ENCODE results near the gene PITPNM1. TPM values are rescaled to one million over a fixed set of nuclear protein-coding genes. Genes with fewer than 3 reads are reported as not detected.

PITPNM1 gene
- polyA plus RNA-seq, 1 donor: 28.6 TPM

- DNase-seq: no peak
These were observed 1.8 kb downstream of the PITPNM1 start for GRCh38 chr11:67503119-67504004.

DNA sequence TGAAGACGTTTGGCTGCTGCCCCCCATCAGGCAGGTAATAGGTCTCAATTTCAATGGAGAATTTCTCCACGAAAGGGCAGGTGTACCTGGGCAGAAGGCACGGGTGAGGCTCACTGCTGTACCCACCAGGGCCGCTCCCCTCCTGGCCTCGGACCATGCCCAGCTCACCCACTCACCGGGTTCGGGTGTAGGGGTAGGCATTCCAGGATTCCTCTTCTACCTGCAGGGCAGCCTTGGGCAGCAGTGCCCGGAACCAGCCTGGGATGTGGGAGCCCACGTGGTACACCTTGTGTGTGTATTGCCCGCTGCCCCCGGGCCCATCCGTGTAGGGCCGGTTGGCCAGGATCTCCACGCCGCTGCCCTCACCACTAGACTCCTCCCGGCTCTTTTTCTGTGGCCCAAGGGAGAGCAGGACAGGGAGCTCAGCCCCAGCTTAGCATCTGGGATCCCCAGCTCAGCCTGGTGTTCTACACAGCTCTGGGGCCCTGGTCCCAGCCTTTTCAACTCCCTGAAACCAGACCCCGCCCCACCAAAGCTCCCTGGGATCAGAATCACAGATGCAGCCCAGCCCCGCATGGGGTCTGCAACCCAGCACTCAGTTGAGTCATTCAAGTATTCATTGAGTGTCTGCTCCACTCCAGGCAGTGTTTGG lies 2.7 kb downstream of the PITPNM1 start:
- DNase-seq: no peak

- no peak for DNase-seq
These were observed 3.3 kb downstream of the PITPNM1 start for GRCh38 chr11:67501854-67502253.

GRCh38 chr11:67500831-67501715 lies 4.1 kb downstream of the PITPNM1 start:
- no peak for DNase-seq

DNA sequence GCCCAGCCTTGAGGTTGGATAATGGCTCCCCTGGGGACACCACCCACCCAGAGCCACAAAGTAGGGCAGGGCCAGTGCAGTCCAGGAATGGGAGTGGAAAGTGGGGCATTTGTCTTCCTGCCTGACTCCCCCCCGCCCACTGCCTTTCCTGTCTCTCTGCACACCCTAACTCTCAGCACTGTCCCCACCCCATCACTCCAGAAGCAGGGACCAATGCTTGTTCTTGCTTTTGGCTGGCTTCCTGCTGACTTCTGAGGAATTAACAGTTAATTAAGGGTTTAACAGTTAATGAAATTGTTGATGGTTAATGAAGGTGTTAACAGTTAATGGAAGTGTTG lies 4.7 kb downstream of the PITPNM1 start:
- no peak for DNase-seq

DNA sequence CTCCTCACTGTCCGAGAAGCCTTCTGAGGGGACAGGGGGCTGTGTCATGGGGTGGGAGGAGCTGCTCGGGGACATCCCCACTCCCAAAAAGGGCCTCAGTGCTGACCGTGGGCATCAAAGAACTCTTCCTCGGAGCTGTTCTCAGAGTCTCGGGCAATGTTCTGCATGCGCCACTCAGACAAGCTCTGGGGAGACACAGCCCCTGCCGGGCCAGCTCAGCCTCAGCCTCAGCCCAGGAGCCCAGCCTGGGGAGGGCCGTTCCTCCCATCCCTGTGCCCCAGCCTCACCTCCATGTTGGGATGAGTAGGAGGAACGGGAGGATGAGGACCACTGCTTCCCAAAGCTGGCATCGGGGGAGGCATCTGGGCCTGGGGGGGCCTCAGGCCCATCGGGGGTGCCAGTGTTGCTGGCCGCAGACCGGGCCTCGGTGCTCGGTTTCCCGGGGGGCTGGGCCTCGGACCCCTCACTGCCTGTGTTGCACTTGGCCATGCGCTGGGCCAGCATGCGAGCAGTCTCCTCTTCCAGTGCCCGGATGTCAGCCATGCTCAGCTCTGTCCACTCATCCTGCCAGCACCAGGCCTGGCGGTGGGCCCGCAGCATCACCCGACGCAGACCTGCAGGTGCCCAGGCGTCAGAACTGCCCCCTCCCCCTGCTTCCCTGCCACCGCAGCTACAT lies 5.2 kb downstream of the PITPNM1 start:
- no peak for DNase-seq

DNA sequence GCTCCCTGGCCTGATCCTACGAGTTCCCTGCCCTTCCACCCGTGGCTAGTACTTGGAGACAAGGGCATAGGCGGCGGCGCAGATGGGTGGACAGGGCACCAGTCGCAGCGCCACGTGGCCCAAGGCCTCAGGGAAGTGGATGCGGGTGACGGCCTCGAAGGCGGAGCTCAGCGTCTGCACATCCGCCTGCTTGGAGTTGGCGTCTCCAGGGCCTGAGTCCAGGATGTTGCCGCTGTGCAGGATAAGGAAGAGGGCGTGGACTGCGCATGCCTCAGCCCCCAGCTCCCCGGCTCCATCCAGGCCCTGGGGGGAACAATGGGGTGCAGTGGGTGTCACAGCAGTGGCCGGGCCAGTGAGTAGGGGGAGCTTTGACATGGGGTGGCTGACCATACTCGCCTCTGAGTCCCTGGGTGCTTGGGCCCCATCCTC lies 6.6 kb downstream of the PITPNM1 start:
- DNase-seq: no peak

DNA sequence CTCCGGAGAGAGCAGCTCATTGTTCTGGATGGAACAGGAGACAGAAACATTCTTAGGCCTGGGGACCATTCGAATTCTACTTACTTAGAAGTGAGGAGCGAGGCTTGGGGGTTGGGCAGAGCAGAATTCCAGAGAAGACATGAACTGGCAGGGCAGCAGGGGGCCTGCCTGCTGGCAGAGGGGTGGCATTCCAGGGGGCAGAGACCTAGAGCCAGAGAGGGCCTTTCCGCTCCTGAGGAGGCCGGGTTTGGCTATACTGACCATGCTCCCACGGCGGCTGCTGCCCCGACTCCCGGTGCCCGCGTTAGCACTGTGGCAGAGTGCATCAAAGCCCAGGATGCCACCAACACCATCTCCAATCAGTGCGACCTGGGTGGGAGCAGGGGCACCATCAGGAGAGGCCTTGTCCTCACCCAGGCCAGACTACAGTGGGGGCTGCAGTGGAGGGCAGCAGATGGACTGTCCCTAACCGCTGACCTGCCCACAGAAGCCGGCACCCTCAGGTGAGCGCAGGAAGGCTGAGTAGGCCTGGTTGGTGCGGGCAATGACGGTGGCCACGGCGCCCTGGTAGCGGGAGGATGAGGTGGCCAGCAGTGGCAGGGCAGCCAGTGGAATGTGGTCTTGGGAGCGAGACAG lies 7.4 kb downstream of the PITPNM1 start:
- no peak for DNase-seq

- DNase-seq: no peak
These were observed 9.1 kb downstream of the PITPNM1 start for GRCh38 chr11:67496113-67496512.

DNA sequence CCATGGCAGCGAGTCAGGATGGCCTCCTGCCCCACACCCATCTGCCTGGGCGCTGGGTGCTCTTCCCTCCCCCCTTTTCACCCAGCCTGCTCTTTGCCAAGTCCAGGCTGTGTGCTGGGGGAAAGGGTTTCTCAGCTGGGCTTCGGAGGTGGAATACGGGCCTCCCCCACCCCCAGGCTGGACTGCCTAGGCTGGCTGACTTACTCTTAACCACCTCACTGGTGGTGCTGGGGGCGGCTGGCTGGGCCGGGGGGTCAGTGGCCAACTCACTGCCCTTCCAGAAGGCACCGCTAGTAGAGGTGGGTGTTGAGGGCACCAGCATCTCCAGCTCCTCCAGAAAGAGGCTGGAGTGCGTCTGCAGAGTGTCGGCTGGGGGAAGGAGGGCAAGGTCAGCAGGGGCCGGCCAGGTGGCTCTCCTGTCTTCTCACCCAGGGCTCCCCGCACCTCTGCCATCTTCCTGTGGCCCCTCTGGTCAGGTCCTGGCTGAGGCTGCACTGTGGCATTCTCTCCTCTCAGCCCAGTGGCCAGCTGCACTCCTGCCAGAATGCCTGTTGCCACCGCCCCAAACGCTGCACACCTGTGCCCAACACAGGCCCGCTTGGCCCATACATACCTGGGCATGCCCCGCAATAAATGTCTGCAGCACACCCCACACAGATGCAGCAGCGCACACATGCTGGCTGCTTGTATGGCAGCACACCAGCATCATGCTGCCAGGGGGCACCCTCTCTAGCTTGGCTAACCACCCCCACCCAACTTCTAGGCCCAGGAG lies 9.7 kb downstream of the PITPNM1 start:
- no peak for DNase-seq

- no peak for DNase-seq
These were observed 10.6 kb downstream of the PITPNM1 start for GRCh38 chr11:67494371-67495233.

GRCh38 chr11:67493548-67494370 lies 11.4 kb downstream of the PITPNM1 start:
- DNase-seq: no peak

- no peak for DNase-seq
These were observed 12.2 kb downstream of the PITPNM1 start for GRCh38 chr11:67492801-67493547.

GRCh38 chr11:67492069-67492727 lies 13.0 kb downstream of the PITPNM1 start:
- no peak for DNase-seq

- DNase-seq: no peak
These were observed 13.7 kb downstream of the PITPNM1 start for GRCh38 chr11:67491276-67492068.

DNA sequence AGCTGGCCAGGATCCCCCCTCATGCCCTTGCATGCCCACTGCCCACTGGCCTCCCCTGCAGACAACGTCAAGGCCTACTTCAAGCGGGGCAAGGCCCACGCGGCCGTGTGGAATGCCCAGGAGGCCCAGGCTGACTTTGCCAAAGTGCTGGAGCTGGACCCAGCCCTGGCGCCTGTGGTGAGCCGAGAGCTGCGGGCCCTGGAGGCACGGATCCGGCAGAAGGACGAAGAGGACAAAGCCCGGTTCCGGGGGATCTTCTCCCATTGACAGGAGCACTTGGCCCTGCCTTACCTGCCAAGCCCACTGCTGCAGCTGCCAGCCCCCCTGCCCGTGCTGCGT lies 14.5 kb downstream of the PITPNM1 start:
- DNase-seq: no peak
